SW480 (cell line): ENCODE data around the gene RPS6KA2.
"Not testable (repeated sequence)": the region's sequence is repeated elsewhere in the genome, so short reads cannot be mapped to it uniquely, and the experiment has no call there.

Experiments
- DNase-seq: peaks from one replicate; pipeline ENCODE4 v3.0.0-alpha.2; 2016; ENCODE audit warnings: low spot score

RPS6KA2 gene

DNA sequence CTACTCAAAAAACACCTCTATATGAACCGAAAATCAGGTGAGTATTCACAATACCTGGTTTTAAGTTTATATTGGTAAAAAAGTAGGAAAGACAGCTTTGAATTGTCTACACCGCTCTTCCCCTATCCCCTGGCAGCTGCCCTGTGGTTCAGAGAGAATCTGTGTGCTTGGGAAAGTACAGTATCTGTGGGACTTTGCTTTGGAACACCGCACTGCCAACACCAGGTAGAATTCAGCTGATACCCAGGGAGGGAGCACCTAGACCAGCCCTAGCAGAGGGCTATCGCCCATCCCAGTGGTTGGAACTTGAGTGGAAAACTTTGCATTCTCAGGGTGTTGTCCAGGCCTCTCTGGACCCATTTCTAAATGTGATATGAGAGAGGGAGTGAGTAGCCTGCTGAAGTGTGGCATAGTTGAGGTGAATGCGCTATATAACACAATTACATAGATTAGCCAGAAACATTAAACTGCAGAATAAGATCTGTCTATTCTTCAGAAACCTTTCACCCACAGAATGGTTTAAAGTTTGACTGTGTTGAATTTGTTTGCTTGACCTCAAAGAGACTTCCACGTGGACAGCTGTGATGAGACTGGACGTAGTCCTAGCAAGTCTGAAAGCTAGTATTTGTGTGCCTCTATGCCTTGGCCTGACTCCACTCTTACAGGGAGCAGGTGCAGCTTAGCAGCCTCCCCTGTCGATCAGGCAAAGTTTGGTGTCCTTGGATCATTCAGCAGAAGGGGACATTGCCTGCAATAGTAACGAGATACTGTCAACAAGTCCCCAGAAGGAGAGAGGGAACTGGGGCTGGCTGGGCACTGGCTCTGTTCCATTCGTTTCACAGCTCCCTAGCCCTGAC lies 232.8 kb downstream of the RPS6KA2 start:
- DNase-seq: no peak

DNA sequence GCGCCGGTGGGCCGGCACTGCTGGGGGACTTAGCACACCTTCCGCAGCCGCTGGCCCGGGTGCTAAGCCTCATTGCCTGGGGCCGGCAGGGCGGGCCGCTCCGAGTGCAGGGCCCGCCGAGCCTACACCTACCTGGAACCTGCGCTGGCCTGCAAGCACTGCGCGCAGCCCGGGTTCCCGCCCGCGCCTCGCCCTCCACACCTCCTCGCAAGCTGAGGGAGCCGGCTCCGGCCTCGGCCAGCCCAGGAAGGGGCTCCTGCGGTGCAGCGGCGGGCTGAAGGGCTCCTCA lies 233.6 kb downstream of the RPS6KA2 start:
- no peak for DNase-seq

DNA sequence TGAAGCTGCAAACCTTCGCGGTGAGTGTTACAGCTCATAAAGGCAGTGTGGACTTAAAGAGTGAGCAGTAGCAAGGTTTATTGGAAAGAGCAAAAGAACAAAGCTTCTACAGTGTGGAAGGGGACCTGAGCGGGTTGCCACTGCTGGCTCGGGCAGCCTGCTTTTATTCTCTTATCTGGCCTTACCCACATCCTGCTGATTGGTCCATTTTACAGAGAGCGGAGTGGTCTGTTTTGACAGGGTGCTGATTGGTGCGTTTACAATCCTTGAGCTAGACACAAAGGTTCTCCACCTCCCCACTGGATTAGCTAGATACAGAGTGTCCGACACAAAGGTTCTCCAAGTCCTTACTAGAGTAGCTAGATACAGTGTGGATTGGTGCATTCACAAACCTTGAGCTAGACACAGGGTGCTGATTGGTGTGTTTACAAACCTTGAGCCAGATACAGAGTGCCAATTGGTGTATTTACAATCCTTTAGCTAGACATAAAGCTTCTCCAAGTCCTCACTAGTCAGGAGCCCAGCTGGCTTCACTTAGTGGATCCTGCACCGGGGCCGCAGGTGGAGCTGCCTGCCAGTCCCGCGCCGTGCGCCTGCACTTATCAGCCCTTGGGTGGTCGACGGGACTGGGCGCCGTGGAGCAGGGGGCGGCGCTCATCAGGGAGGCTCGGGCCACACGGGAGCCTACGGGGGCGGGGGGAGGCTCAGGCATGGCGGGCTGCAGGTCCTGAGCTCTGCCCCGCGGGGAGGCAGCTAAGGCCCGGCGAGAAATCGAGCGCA lies 234.1 kb downstream of the RPS6KA2 start:
- not testable (repeated sequence) for DNase-seq

DNA sequence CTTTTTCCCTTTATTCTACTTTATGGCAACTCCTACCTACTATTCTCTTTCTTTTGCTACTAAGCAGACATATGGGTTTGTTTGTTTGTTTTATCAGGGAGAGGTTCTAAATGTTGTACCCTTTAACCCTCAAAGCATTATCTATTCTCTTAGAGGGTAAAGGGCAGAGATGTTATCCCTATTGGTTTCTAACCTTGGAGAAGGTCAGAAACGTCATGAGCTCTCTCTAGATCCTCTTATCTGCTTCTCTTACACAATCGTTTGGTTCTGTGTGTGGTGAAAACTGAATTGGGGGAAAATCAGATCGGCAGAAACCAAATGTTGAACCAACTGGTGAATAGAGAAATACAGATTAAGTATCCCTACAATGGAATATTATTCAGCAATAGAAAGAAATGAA lies 237.9 kb downstream of the RPS6KA2 start:
- DNase-seq: no peak

DNA sequence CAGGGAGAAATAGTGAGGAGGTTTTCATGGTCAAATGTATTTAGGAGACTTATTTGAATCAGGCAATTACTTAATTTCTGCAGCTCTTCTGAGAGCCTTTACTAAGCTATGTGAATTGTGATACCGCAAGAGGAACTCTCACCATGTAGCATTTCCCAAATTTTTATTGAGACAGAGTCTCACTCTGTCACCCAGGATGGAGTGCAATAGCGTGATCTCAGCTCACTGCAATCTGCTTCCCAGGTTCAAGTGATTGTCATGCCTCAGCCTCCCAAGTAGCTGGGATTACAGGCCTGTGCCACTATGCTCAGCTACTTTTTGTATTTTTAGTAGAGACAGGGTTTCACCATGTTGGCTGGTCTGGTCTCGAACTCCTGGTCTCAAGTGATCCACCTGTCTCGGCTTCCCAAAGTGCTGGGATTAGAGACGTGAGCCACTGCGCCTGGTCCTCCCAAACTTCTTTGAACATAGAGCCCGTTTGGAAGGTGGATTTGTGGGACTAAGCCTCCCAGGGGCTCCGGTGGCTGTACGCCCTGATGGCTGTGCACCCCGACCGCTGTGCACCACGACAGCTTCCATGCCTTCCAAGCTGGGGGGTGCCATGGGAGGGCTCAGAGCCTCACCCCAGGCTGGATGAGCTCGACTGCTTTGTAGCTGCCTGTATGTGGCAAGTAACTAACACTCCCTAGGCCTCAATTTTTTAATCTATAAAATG lies 238.6 kb downstream of the RPS6KA2 start:
- DNase-seq: no peak

DNA sequence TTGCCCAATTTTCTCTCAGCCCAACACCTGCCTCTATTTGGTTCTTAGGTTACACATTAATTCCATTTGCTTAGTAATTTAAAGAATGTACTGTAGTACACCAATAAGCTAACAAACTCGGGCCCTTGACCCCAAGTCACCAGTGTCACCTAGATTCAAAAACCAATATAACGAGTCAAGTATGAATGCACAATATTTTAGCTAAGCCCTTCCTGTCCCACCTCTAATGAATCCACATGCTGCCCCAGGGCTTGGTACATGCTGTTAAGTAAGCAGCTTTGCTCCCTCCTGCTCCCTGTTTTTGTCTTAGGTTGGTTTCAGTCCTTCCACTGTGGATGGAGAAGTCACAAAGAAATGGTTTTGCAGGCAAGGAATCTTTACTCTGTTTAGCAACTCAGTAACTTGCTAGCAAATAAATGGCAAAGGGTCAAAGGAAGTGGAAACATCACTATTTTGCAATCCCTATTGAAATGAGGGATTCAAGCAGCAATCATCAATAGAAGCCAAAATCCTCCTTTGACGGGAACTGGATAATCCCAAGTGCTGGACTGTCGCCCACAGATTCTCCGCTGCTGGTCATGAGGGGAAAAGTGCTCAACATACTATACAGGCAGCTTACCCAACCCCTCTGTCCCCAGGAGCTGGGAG lies 239.3 kb downstream of the RPS6KA2 start:
- no peak for DNase-seq

DNA sequence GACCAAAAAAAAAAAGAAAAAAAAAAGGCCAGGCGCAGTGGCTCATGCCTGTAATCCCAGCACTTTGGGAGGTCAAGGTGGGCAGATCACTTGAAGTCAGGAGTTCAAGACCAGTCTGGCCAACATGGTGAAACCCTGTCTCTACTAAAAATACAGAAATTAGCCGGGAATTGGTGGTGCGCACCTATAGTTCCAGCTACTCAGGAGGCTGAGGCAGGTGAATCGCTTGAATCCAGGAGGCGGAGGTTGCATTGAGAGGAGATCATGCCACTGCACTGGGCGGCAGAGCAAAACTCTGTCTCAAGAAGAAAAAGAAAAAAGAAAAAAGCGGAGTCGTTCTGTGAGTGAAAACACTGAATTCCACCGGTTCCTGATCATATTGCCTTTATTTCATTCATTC lies 240.0 kb downstream of the RPS6KA2 start:
- DNase-seq: not testable (repeated sequence)

DNA sequence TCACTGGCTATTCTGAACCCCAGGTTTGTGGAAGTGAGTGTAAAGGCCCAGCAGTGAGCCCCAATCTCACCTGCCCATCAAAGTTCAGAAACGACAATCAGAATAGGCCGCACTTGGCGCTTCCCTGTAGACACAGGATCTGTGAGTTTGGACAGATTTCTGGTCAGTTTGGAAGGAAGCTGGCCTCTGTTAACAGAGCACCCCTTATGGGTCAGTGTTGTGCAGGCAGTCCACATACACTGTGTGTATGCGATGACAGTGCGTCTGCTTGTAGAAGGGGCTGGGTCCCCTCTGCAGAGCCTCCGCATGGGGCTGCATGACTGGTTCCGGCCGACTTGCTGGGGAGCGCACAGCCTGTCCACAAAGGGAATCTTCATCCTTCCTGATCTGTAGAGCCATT lies 240.9 kb downstream of the RPS6KA2 start:
- DNase-seq: no peak

DNA sequence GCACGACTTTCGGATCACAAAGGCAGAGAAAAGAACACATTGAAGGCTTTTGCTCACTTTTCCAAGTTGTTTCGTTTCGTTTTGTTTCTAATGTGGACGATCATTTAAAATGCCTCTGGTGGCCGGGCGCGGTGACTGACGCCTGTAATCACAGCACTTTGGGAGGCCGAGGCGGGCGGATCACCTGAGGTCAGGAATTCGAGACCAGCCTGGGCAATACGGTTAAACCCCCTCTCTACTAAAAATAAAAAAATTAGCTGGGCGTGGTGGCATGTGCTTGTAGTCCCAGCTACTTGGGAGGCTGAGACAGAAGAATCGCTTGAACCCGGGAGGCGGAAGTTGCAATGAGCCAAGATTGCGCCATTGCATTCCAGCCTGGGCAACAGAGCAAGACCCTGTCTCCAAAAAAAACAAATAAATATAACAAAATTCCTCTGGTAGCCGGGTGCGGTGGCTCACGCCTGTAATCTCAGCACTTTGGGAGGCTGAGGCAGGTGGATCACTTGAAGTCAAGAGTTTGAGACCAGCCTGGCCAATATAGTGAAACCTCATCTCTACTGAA lies 243.2 kb downstream of the RPS6KA2 start:
- not testable (repeated sequence) for DNase-seq

DNA sequence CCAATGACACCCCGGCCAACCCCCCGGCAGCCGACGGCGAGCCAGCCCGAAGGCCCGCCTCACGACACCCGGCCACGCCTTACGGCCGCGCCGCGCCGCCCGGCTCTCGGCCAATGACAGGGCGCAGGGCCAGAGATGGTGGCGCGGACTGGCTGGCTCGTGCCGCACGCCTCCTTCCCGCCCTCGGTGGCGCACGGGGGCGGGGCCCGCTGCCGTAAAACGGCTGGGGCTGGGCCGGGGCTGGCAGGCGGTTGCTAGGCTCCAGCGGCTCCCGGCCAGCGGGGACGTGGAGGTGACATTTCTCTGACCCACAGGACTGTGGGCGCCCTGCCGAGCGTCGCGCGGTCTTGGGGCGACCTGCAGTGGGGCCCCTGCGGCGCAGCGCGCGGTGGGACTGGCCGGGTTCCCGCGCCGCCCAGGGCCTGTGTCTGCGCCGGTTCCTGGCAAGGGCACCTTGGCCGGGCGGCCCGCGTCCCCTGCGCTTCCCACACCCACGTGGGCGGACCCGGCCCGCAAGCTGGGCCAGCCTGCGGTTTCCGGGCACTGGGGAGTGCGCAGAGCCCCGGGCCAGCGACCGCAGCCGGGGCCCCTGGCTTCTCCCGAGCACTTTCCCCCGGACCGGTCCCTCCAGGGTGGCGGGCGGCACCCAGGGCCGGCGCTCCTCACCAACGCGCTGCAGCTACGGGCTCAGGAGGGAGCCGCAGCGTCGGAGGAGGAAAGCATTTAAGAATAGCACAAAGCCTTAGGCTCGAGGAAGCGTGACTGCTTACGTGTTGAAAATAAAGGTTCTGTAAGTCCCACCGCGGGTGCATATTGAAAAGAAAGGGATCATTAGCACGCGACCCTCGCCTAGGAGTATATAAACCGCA lies 243.9 kb downstream of the RPS6KA2 start, which contains the start of gene MPC1:
MPC1 (minus strand) TSS at position 8 of the 869 bp plus-strand sequence. CDS start 64 bp downstream, outside the sequence.
- peak; percentile 91 for DNase-seq

DNA sequence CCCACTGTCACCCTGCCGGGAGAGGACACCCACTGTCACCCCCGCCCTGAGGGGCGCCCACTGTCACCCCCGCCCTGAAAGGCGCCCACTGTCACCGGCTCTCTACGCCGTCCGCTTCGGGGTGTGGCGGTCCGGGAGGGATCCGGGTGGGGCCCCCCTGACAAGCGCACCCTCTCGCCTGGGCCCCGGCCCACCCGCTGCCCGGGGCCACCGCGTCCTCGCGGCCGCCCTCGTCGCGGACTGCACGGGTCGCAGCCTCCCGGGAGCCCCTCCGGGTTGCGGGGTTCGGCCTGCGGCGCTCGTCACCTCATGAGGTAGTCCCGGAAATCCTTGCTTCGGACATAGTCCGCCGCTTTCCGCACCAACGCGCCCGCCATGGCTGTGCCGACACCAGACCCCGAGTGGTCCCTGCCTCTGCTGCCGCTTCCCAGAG lies 244.5 kb downstream of the RPS6KA2 start:
- no peak for DNase-seq

DNA sequence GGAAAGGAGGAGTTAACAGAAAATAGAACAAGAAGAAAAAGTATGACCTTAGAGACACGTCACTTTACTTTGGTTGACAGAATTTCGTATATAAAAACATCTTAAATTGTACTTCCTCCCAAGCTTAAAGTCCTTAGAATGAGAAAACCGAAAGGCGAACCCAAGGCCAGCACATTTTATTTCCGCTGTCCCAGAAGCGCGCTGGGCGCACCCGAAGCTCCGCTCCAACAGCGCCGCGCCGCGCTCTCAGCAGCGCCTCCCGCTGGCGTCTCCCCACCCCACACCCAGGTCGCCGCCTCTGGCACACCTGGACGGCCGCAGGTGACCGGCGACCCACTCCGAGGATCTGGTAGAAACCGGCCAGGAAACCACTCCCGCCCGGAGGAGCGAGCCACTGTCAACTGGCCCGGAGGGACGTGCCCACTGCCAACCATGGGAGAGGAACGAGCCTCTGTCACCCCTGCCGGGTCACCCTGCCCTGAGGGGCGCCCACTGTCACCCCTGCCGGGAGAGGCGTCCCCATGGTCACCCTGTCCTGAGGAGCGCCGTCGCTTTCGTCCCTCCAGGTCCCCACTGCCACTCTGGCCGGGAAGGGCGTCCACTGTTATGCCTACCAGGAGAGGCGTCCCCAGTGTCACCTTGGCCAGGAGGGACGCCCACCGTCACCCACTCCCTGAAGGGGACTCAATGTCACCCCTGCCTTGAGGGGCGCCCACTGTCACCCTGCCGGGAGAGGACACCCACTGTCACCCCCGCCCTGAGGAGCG lies 245.1 kb downstream of the RPS6KA2 start:
- DNase-seq: peak; percentile 74

DNA sequence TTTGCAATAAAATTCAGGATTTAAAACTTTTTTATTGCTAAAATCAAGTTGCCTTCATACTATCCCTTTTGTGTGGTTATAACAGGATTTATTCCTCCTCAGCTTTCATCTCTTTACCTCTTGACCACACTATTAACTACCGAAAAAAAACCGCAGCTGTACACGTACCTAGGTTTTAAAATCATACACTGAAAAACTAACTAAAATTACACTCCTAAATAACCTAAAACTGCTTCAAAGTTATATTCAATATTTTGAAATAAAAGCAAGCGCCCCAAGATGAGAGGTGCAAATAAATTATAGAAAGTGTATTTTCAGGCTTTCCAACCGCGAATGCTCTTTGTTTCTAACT lies 245.7 kb downstream of the RPS6KA2 start:
- peak; percentile 26 for DNase-seq

DNA sequence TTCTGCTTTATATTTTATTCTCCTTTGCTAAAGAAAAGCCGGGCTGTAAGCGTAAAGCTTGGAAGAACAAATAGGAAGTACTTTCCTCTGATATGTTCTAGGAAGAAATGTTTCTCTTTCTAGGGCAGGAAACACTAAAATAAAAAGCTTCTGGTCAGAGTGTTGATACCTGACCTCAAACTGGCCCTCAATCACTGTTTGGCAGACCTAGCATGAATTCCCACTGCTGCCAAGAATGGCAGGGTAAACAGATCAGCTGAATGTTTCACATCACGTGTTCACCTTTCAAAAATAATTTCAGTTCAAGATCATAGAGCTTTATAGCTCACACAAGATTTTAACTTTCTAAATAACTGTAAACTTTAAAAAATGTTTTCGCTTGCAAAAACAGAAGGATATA lies 247.3 kb downstream of the RPS6KA2 start:
- no peak for DNase-seq

DNA sequence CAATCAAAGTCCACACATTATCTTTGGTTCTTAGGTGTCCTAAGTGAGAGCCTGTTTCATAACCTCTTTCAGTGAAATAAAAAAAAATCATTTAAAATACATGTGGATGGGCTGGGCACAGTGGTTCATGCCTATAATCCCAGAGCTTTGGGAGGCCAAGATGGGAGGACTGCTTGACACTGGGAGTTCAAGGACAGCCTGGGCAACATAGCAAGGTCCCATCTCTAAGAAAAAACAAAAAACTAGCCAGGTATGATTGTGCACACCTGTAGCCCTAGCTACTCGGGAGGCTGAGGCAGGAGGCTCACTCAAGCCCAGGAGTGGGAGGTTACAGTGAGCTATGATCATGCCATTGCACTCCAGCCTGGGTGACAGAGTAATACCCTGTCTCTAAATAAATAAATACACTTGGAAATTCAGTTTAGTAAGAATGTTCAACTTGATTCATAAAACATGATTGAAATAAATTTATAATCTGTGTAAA lies 247.9 kb downstream of the RPS6KA2 start:
- DNase-seq: no peak

DNA sequence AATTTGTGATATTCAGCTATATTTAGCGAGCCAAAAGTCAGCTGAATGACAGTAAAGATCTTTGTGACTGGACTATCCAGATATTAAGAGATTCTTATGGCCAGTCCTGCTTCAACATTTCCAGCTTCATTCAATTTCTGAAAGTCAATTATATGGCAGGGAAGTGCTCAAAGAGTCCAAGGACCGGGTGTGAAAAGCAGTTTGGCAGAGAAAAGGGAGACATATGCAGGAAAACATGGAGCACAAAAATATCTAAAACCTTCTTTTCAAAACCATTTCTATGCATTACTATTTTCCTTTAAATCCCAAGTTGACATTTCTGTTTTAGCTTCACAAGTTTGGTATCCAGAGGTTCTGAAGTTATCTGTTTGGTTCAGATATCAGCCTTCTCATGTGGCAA lies 249.3 kb downstream of the RPS6KA2 start:
- DNase-seq: no peak

DNA sequence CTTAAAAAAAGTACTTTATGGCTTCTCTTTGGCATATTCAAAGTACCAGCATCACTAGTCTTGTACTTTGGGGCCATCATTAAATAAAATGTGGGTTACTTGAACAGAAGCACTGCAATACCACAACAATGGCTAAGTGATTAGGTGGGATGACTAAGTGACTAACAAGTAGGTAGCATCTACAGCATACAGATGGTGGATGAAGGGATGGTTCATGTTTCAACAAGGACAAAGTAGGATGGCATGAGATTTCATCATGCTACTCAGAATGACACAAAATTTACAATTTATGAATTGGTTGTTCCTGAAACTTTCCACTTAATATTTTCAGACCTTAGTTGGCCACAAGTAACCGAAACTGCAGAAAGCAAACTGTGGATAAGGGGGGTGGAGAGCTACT lies 252.0 kb downstream of the RPS6KA2 start:
- peak; percentile 57 for DNase-seq

DNA sequence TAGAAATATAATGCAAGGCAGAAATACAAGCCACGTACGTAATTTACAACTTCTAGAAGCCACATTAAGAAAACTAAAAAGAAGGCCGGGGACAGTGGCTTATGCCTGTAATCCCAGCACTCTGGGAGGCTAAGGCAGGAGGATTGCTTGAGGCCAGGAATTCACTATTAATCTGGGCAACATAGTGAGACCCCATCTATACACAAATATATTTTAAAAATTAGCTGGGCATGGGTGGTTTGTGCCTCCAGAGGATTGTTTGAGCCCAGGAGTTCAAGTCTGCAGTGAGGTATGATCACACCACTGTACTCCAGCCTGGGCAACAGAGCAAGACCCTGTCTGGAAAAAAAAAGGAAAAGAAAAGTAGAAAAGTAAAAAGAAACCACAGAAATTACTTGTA lies 256.6 kb downstream of the RPS6KA2 start:
- no peak for DNase-seq

DNA sequence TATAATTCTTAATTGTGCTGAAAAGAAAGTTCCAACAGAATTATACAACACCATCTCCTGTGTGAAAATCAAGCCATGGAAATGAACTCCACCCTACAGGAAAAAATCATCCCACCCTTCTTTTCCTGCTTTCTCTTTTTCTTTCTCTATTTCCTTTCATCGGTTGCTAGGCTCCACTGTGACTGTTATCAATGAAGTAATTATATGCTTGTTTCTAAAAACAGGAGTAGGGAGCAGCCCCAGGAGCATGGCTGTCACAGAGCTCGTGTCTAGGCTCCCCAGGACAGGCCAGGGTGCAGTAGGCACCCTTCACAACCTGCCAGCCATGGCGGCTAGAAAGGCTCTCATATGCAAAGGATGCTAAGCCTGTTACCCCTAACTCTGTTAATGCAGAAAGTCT lies 257.3 kb downstream of the RPS6KA2 start:
- no peak for DNase-seq

DNA sequence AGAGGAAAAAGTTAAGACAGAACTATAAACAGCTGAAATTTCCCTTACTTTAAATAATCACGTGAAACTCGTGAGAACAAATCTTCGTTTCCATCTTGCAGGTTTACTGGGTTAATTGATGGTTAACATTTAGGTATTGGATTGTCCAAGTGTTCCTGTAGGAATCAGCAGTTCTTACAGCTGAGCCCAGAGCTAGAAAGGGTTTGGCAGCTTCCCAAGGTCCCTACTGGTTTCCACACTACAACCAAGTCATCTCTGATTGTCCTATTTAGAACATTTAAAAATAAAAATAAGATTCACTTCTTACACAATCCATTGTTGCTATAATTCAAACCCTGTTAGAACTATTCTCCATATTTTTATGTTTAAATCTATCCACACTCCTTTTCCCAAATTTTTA lies 260.1 kb downstream of the RPS6KA2 start:
- DNase-seq: no peak
